ENCODE data around the gene PITPNC1.
"Not testable (repeated sequence)": the region's sequence is repeated elsewhere in the genome, so short reads cannot be mapped to it uniquely, and the experiment has no call there.

Gene PITPNC1

GRCh38 chr17:67557921-67558320 lies 180.8 kb downstream of the PITPNC1 start:
- DNase-seq = no peak

- no peak for DNase-seq
These were observed 181.8 kb downstream of the PITPNC1 start for GRCh38 chr17:67558740-67559380.

- peak in 1 of 2 experiments; percentile 33 for DNase-seq
These were observed 182.4 kb downstream of the PITPNC1 start for GRCh38 chr17:67559381-67559966.

- no peak for DNase-seq
These were observed 184.9 kb downstream of the PITPNC1 start for GRCh38 chr17:67562005-67562404.

- no peak for DNase-seq
These were observed 186.7 kb downstream of the PITPNC1 start for GRCh38 chr17:67563692-67564228.

GRCh38 chr17:67565068-67565467 lies 188.0 kb downstream of the PITPNC1 start:
- DNase-seq = no peak

GRCh38 chr17:67566656-67567055 lies 189.6 kb downstream of the PITPNC1 start:
- DNase-seq = no peak

- DNase-seq = no peak
These were observed 192.0 kb downstream of the PITPNC1 start for GRCh38 chr17:67569015-67569451.

GRCh38 chr17:67569873-67570272 lies 192.8 kb downstream of the PITPNC1 start:
- no peak for DNase-seq

- DNase-seq = no peak
These were observed 193.7 kb downstream of the PITPNC1 start for GRCh38 chr17:67570797-67571196.

GRCh38 chr17:67571478-67571877 lies 194.4 kb downstream of the PITPNC1 start:
- DNase-seq = no peak

GRCh38 chr17:67573987-67574657 lies 197.0 kb downstream of the PITPNC1 start:
- DNase-seq = peak in 1 of 2 experiments; percentile 63

- DNase-seq = peak; percentile 77 to 89
These were observed 197.7 kb downstream of the PITPNC1 start for GRCh38 chr17:67574658-67575293.

- DNase-seq = peak; percentile 83 to 89
These were observed 198.2 kb downstream of the PITPNC1 start for GRCh38 chr17:67575325-67575724.

- DNase-seq = no peak
These were observed 199.5 kb downstream of the PITPNC1 start for GRCh38 chr17:67576471-67577115.

GRCh38 chr17:67577429-67578141 lies 200.5 kb downstream of the PITPNC1 start:
- DNase-seq = no peak

GRCh38 chr17:67578142-67578457 lies 201.0 kb downstream of the PITPNC1 start:
- peak in 1 of 2 experiments; percentile 35 for DNase-seq

- DNase-seq = not testable (repeated sequence)
These were observed 201.8 kb downstream of the PITPNC1 start for GRCh38 chr17:67578679-67579405.

GRCh38 chr17:67582673-67583081 lies 205.6 kb downstream of the PITPNC1 start:
- DNase-seq = no peak

- peak in 1 of 2 experiments; percentile 18 for DNase-seq
These were observed 208.1 kb downstream of the PITPNC1 start for GRCh38 chr17:67585077-67585602.

GRCh38 chr17:67588326-67588725 lies 211.2 kb downstream of the PITPNC1 start:
- DNase-seq = no peak
